Stomach (tissue), 4 donors: Measurements from ENCODE around the gene ANOS1.

Experiments used
- EP300 ChIP-seq: sonication (generic); formaldehyde crosslinking; IDR thresholded peaks from one replicate; pipeline ENCODE4 v1.6.1; 2017; ENCODE audit warnings: antibody characterized with exemption
- POLR2A ChIP-seq, 4 donors: fragments of 450-650 bp; IDR thresholded peaks; one replicate each; pipeline ENCODE4 v1.6.1; 2016; ENCODE audit warnings: antibody characterized with exemption in 4 of 4, control low read depth in 2 of 4, mild to moderate bottlenecking in 1 of 4, moderate library complexity in 1 of 4
- POLR2AphosphoS5 ChIP-seq, 3 donors: sonication (generic); formaldehyde crosslinking; IDR thresholded peaks; one replicate each; pipeline ENCODE4 v1.6.1; 2016; ENCODE audit warnings: antibody characterized with exemption in 3 of 3
- TF ChIP-seq, protein P1 (sequence below), 7 experiments: fragments of 450-650 bp in 4 of 7; fragments of 200-600 bp in 3 of 7; sonication (generic) in 3 of 7; IDR thresholded peaks; one replicate each; pipeline ENCODE4 v1.5.1; 2016 to 2019; ENCODE audit warnings: antibody characterized with exemption in 7 of 7, control low read depth in 2 of 7, mild to moderate bottlenecking in 1 of 7

DNA sequence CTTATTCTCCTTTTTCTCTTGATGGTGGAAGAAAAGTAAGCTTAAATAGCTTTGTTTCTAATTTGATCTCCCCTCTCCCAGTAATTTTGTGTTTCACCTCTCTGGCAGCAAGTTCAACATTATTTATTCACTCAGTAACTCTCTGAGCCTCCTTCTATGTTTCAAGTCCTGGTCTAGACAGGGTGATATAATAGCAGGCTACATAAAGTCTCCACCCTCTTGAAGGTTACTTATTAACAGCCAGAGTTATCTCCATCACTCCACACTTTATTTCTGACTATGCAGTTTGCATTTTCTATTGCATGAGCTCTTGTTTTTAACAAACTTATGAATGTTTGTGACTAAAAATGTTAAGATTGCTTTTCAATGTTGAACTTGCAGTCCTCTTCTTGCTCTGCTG lies 17.8 kb upstream of the ANOS1 start:
- TF ChIP-seq, protein P1, sequence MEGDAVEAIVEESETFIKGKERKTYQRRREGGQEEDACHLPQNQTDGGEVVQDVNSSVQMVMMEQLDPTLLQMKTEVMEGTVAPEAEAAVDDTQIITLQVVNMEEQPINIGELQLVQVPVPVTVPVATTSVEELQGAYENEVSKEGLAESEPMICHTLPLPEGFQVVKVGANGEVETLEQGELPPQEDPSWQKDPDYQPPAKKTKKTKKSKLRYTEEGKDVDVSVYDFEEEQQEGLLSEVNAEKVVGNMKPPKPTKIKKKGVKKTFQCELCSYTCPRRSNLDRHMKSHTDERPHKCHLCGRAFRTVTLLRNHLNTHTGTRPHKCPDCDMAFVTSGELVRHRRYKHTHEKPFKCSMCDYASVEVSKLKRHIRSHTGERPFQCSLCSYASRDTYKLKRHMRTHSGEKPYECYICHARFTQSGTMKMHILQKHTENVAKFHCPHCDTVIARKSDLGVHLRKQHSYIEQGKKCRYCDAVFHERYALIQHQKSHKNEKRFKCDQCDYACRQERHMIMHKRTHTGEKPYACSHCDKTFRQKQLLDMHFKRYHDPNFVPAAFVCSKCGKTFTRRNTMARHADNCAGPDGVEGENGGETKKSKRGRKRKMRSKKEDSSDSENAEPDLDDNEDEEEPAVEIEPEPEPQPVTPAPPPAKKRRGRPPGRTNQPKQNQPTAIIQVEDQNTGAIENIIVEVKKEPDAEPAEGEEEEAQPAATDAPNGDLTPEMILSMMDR (IDR thresholded peaks at IDR 0.05) = no peak
- no peak for TF ChIP-seq POLR2A (IDR thresholded peaks at IDR 0.05)
- TF ChIP-seq POLR2AphosphoS5 (IDR thresholded peaks at IDR 0.05) = no peak
- no peak for TF ChIP-seq EP300
